Stimulated activated CD8-positive, alpha-beta memory T cell treated with anti-CD3 and anti-CD28 coated beads, Interleukin-7, amount 100 ng/mL, for 4 hours (primary cell): Measurements from ENCODE around the gene TBC1D2.
"Not testable (repeated sequence)": the region's sequence is repeated elsewhere in the genome, so short reads cannot be mapped to it uniquely, and the experiment has no call there.

Experiments used
- DNase-seq, 2 donors: peaks; one replicate each; pipeline ENCODE4 v3.0.0-alpha.2; 2020; ENCODE audit warnings: low read depth in 2 of 2

Gene TBC1D2, protein sequence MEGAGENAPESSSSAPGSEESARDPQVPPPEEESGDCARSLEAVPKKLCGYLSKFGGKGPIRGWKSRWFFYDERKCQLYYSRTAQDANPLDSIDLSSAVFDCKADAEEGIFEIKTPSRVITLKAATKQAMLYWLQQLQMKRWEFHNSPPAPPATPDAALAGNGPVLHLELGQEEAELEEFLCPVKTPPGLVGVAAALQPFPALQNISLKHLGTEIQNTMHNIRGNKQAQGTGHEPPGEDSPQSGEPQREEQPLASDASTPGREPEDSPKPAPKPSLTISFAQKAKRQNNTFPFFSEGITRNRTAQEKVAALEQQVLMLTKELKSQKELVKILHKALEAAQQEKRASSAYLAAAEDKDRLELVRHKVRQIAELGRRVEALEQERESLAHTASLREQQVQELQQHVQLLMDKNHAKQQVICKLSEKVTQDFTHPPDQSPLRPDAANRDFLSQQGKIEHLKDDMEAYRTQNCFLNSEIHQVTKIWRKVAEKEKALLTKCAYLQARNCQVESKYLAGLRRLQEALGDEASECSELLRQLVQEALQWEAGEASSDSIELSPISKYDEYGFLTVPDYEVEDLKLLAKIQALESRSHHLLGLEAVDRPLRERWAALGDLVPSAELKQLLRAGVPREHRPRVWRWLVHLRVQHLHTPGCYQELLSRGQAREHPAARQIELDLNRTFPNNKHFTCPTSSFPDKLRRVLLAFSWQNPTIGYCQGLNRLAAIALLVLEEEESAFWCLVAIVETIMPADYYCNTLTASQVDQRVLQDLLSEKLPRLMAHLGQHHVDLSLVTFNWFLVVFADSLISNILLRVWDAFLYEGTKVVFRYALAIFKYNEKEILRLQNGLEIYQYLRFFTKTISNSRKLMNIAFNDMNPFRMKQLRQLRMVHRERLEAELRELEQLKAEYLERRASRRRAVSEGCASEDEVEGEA

GRCh38 chr9:98255578-98256296, at the start of gene TBC1D2:
TBC1D2 (minus strand) TSS chr9:98255649; CDS start chr9:98255541, 108 bp downstream.
- peak; percentile 93 to 97 for DNase-seq

DNA sequence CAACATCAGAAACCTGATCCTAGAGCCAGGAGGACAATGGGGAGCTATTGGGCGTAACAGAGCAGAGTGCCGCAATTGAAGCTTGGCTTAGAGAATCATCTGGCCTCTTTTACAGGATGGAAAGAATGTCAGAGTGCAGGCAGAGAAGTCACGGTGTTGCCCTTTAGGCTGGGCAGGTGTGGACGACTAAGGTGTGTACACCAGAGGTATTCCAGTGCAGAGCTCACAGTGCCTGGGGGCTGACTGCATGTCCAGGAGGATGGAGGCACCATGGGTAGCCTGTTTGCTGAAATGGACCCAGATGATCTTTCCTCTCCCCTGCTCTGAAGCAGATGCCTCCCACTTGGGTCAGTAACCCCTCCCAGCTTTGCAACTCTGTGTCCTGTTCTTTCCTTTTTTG, 48.9 kb upstream of the TBC1D2 start:
- DNase-seq: no peak

DNA sequence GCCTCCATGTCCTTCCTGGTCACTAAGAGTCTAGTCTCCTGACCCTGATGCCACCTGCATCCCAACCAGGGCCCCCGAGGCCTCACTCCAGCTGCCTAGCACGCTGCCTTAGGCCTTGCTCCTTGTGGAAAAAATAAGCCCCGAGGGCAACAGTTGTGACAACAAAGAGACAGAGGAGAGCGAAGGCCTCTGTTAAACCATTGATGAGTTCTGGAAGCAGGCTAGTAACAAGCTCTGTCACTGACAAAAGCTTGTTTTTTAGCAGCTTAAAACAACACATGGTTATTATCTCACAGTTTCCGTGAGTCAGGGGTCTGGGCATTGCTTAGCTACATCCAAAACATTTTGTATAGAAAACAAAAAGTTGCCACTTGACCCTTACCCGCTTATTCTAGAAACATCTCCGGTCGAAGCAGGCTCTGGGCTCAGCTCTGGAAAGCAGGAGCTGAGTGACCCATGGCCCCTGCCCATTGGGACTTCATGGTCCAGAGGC, 48.2 kb upstream of the TBC1D2 start:
- DNase-seq: no peak

DNA sequence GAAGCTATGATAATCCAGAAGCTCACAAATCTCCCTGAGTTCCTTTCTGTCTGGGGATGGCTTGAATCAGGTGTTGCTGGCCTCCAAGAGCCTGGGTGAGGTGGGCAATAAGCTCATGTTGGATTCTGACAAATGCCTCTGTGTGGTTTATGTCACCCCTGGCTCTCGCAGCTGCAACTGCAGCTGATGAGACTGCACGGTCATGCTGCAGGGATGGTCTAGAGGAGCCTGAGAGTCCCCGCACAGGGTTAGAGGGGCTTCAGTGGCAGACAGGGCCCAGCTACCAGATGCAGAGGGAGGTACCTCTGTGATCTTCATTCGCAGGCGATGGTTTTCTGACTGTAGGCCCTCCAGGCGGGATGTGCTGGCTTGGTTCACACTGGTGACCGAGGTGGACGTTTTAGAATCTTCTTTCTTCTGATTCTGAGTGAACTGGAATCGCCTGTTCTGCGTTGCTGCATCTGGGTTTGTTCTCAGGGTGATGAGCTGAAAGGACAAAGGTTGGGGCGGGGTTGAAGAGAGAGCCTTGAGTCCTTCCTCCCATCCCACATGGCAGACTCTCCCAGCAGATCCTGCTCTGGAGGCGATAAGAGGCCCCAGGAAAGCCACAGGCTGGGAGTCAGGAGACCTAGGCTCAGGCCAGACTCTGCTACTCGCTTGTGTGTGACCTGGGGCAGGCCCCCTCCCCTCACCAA, 47.6 kb upstream of the TBC1D2 start:
- no peak for DNase-seq

DNA sequence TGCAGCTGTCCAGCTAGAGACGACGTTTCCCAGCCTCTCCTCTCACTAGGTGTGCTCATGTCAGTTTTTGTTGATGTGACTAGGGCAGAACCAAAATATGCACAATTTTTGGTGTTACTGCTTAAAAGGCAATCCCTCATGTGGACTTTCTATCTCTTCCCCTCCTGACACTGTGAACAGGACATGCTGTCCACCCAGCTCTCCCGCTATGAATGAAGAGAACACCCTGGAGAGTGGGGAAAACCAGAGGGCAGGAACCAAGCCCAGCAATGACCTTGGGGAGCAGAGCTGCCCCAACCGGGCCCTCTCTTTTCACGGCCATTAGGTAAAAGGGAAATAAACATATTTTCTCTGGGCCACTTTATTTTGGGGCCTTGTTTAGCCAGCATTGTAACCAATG, 46.7 kb upstream of the TBC1D2 start:
- DNase-seq: no peak

DNA sequence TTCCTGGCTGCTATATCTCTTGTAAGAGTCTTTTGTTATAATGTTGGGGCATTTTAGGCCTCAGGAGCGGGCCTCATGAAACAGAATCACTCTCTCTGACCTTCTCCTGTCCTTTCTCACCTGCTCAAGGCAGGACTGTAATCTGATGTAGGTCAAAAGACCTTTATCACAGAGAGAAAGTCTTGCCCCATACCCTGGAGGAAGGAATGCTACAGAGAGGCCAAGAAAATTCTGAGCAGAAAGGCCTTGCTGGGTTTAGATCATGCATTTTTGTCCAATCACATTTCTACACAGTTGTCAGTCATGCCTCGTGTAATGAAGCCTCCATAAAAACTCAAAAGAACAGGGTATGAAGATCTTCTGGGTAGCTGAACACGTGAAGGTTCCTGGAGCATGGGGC, 45.2 kb upstream of the TBC1D2 start:
- no peak for DNase-seq

GRCh38 chr9:98298476-98298875, 43.0 kb upstream of the TBC1D2 start:
- DNase-seq: no peak

GRCh38 chr9:98295824-98296223, 40.4 kb upstream of the TBC1D2 start:
- DNase-seq: no peak

DNA sequence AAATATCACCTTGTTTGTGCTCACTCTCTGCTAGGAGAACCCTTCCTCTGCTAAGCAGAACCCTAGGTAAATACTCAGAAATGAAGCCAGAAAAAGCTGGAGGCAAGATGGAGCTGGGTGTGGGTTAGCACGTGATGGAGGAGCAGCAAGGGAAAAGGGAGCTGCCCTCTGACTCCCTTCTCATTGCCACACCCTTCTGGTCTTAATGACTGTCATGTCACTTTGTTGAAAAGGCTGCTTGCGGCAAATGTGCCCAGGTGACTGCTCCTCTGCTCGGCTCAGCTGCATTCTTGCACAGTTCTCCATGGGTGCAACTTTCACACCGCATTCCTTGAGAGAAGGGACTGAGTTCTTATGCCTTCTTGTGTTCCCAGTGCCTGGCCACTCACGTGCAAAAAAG, 36.4 kb upstream of the TBC1D2 start:
- no peak for DNase-seq

GRCh38 chr9:98290411-98290810, 35.0 kb upstream of the TBC1D2 start:
- no peak for DNase-seq

DNA sequence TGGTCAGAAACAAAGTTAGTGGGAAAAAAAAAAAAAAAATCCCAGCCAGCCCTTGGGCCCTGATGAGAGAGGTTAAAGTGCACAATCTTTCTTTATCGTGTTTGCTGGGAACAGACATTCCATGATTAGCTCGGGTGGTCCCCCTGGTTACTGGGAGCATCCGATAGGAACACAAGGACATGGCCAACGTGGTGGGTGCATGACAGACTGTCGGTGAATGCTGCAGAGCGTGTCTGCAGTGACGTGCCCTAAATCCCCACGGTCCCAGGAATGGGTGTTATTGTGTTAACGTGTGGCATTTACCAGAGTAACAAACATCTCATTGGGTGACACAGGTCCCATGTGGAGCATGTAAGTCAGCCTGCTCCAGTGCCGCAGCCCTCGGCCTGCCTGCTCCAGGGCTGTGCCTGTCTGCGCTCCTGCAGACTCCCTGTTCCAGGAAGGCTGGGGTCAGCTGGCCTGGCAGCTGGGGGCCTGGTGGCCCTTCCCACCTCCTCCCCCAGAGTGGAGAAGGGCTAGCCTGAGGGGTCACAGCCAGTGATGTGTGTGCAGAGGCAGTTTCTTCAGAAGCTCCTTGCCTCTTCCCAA, 34.3 kb upstream of the TBC1D2 start:
- DNase-seq: no peak

GRCh38 chr9:98288881-98289280, 33.4 kb upstream of the TBC1D2 start:
- DNase-seq: no peak

GRCh38 chr9:98287384-98287783, 31.9 kb upstream of the TBC1D2 start:
- no peak for DNase-seq

DNA sequence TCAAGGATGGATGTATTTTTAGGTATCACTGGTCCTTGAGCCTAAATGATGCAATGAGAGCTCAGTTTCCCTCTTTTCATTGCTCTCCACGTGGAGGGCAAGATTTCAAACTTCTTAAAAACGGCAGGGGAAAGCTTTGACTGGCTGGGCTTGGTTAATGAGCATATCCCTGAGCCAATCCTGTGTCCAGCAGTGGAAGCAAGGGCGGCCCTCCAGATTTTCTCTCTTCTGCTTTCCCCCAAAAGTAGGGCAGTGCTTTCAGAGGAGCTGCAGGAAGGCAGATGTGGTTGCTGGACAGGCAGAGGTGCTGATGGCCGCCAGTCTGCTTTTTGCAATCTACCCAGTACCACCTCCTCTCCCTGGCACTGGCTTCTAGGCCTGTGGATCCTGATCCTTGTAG, 30.0 kb upstream of the TBC1D2 start:
- no peak for DNase-seq

DNA sequence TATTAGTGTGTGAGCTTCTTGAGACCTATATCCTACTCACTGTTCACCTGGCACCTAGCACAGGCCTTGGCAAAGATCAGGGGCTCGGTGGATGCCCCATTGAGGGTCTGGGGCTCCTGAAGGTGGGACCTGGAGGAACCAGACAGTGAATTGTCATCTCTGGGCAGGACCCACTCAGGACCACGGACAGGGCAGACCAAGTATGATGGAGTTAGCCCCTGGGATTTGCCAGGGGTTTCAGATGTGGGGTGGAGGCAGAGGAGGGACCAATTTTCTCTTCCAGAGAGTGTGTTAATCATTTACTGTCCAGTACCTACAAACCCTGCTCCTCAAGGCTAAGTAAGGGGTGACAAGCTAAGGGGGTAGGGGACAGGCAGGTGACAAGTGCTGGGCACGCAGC, 29.3 kb upstream of the TBC1D2 start:
- DNase-seq: no peak

DNA sequence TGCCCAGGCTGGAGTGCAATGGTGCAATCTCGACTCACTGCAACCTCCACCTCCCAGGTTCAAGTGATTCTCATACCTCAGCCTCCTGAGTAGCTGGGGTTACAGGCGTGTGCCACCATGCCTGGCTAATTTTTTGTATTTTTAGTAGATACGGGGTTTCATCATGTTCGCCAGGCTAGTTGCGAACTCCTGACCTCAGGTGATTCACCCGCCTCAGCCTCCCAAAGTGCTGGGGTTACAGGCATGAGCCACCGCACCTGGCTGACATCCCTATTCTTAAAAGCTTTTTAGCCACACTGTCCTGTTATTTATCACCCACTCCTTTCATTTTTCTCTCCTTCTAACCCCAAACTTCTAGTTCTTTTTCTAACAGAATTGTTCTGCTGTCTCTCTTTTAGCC, 27.7 kb upstream of the TBC1D2 start:
- not testable (repeated sequence) for DNase-seq

DNA sequence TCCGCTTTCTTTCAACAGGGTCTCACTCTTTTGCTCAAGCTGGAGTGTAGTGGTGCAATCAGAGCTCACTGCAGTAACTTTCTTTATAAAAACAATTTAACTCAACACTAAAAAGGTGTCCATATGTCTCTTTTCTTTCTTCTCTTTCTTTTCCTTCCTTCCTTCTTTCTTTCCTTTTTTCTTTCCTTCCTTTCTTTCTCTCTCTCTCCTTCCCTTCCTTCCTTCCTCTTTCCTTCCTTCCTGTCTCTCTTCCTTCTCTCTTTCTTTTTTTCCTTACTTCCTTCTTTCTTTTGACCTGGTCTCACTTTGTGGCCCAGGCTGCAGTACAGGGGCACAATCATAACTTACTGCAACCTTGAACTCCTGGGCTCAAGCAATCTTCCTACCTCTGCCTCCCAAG, 25.8 kb upstream of the TBC1D2 start:
- no peak for DNase-seq

DNA sequence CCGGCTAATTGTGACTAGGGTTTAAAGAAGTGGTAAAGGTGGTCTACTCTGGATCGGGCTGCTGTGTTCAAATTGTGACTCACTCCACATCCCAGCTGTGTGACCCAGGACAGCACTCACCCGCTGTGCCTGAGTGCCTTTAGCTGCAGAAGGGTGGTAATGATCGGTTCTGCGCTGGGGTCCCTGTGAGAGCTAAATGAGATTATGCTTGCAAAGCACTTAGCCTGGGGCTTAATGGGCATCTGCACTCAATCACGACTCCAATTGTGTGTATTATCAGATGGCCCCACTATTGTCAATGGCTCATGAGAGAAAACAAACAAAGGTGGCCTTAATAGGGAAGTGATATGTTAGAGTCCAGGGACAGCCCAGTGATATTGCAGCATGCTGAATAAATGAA, 25.1 kb upstream of the TBC1D2 start:
- no peak for DNase-seq

DNA sequence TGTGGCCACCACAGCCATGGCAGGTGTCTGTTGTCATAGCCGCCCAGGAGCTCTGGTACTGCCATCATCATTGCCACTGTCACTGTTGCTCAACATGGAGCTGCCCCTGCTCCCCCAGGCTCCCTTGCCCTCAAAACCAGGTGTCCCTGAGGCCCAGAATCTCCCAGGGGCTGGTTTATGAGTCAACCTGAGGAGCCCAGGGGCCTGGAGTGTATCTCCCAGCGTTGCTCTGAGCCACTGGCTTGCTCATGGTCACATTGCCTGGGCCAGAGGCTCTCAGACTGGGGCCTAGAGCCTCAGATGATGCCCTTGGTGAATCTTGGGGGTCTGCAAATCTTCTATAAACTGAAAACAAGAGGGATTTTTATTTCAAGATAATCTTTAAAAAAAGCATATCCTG, 24.7 kb upstream of the TBC1D2 start:
- no peak for DNase-seq

DNA sequence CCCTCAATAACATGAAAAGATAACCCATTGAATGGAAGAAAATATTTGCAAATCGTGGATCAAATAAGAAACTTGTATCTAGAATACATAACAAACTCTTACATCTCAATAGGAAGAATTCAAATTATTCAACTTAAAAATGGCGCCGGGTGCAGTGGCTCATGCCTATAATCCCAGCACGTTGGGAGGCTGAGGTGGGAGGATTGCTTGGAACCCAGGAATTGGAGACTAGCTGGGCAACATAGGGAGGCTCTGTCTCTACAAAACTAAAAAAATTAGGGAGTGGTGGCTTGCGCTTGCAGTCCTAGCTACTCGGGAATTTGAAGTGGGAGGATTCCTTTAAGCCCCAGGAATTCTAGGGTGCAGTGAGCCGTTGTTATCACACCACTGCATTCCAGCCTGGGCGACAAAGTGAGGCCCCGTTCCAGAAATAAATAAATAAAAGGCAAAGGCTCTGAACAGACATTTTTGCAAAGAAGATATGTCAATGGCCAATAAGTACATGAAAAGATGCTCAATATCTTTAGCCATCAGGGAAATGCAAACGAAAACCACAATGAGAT, 21.5 kb upstream of the TBC1D2 start:
- no peak for DNase-seq

DNA sequence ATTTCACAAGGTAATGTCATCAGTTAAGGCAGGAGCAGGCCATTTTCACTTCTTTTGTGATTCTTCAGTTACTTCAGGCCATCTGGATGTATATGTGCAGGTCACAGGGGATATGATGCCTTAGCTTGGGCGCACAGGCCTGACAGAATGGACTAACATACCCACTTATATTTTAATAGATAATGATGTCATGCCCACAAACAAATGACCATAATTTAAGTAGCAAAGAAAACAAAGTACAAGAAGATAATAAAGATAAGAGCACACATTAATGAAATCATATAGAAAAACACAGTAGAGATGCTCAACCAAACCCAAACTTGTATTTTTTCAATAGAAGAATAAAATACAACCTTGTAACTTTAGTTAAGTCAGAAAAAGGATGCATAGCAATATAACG, 19.7 kb upstream of the TBC1D2 start:
- DNase-seq: no peak
